HCT116 (cell line): ENCODE measurements around the gene LCMT1. TPM values are rescaled to one million over a fixed set of nuclear protein-coding genes. Genes with fewer than 3 reads are reported as not detected.

ENCODE experiments used
- ATAC-seq: fragments of 200-7000 bp; cut with Tn5 transposase; 2 replicates; pipeline ENCODE4 v1.9.1; 2020; ENCODE audit warnings: mild to moderate bottlenecking, moderate library complexity
- BruUV-seq: library from RNA; stranded (reverse); fragments of 400-500 nt; replicated peaks from 2 replicates; lab custom pipeline; 2021; lab: Mats Ljungman, UMichigan
- CTCF ChIA-PET: fragments of 300-600 bp; sonication (Branson Sonifier 250); formaldehyde crosslinking; loops from one replicate; lab custom pipeline; 2021; ENCODE audit warnings: antibody characterized with exemption; lab: Charles Lee
- POLR2A ChIA-PET: fragments of 300-600, 350-600 bp; sonication (Branson Sonifier 250); formaldehyde crosslinking; loops from one replicate; lab custom pipeline; 2021; ENCODE audit warnings: antibody characterized with exemption; lab: Charles Lee
- RAD21 ChIA-PET, 2 experiments: fragments of 300-600 bp; sonication (Branson Sonifier 250); formaldehyde crosslinking; loops; one replicate each; lab custom pipeline; 2023; ENCODE audit warnings: low total read pairs in 2 of 2; ENCODE audit not compliant: uncharacterized antibody in 2 of 2, unreplicated experiment in 2 of 2, low non-redundant PET in 1 of 2; lab: Charles Lee
- DNase-seq: peaks from one replicate; pipeline ENCODE4 v3.0.0-alpha.2; 2010; ENCODE audit warnings: low read depth, low spot score
- H2AFZ ChIP-seq: fragments of 200-600 bp; shearing (Covaris generic), sonication (generic); 2 replicates; pipeline ENCODE4 v1.6.1; 2017; ENCODE audit warnings: low read depth, mixed run types, mixed read lengths, antibody characterized with exemption, low read length; ENCODE audit not compliant: poor library complexity, severe bottlenecking
- H3K27ac ChIP-seq: 2 replicates; pipeline ENCODE4 v1.5.1; 2012; ENCODE audit warnings: low read depth, low read length
- H3K27me3 ChIP-seq: fragments of 200-600 bp; sonication (generic); 2 replicates; pipeline ENCODE4 v1.6.1; 2016; ENCODE audit warnings: mixed run types, low read length, mixed read lengths; ENCODE audit not compliant: insufficient read depth
- H3K36me3 ChIP-seq, 2 experiments: fragments of 200-500 bp in 1 of 2; fragments of 200-600 bp in 1 of 2; sonication (Bioruptor generic) in 1 of 2; sonication (generic) in 1 of 2; 2 replicates each; pipeline versions ENCODE4 v1.5.1 to v1.6.1; 2014 to 2016; ENCODE audit warnings: low read length in 2 of 2, inconsistent platforms in 1 of 2, mixed read lengths in 1 of 2, mixed run types in 1 of 2; ENCODE audit not compliant: insufficient read depth in 2 of 2, control insufficient read depth in 1 of 2
- H3K4me1 ChIP-seq, 2 experiments: fragments of 200-600 bp in 1 of 2; sonication (generic) in 1 of 2; 2 replicates each; pipeline versions ENCODE4 v1.5.1 to v1.6.1; 2012 to 2017; ENCODE audit warnings: low read length in 2 of 2, inconsistent platforms in 1 of 2, mild to moderate bottlenecking in 1 of 2, mixed read lengths in 1 of 2, mixed run types in 1 of 2, moderate library complexity in 1 of 2; ENCODE audit not compliant: insufficient read depth in 2 of 2, control insufficient read depth in 1 of 2
- H3K4me2 ChIP-seq: fragments of 200-600 bp; sonication (generic); 2 replicates; pipeline ENCODE4 v1.6.1; 2017; ENCODE audit warnings: mixed run types, low read length, mixed read lengths
- H3K4me3 ChIP-seq, 2 experiments: fragments of 200-600 bp in 1 of 2; sonication (generic) in 1 of 2; replicated peaks in 1 of 2; 2 replicates each; pipeline ENCODE4 v1.5.1; 2011 to 2016; ENCODE audit warnings: low read length in 2 of 2, control low read depth in 1 of 2, low read depth in 1 of 2, mild to moderate bottlenecking in 1 of 2, mixed read lengths in 1 of 2, mixed run types in 1 of 2
- H3K79me2 ChIP-seq: fragments of 200-600 bp; sonication (generic); 2 replicates; pipeline ENCODE4 v1.6.1; 2017; ENCODE audit warnings: mild to moderate bottlenecking, mixed run types, low read length, moderate library complexity, mixed read lengths; ENCODE audit not compliant: insufficient read depth
- H3K9ac ChIP-seq: fragments of 200-600 bp; sonication (generic); 2 replicates; pipeline ENCODE4 v1.6.1; 2016; ENCODE audit warnings: low read length, mixed read lengths
- H3K9me2 ChIP-seq: fragments of 200-600 bp; sonication (generic), shearing (Covaris generic); 2 replicates; pipeline ENCODE4 v1.6.1; 2017; ENCODE audit warnings: mixed run types, mild to moderate bottlenecking, moderate library complexity; ENCODE audit not compliant: insufficient read depth
- H3K9me3 ChIP-seq, 2 experiments: fragments of 200-500 bp in 1 of 2; fragments of 200-600 bp in 1 of 2; sonication (Bioruptor generic) in 1 of 2; sonication (generic) in 1 of 2; 2 replicates each; pipeline ENCODE4 v1.6.1; 2014 to 2017; ENCODE audit warnings: low read length in 2 of 2, mixed read lengths in 2 of 2, inconsistent platforms in 1 of 2, low read depth in 1 of 2, mild to moderate bottlenecking in 1 of 2, mixed run types in 1 of 2, moderate library complexity in 1 of 2; ENCODE audit not compliant: control insufficient read depth in 1 of 2, insufficient read depth in 1 of 2
- H4K20me1 ChIP-seq: fragments of 200-600 bp; sonication (generic), shearing (Covaris generic); 2 replicates; pipeline ENCODE4 v1.6.1; 2017; ENCODE audit warnings: mixed run types, mild to moderate bottlenecking, moderate library complexity; ENCODE audit not compliant: insufficient read depth
- CBX3 ChIP-seq: IDR thresholded peaks from 2 replicates; pipeline ENCODE4 v1.6.1; 2012; ENCODE audit warnings: low read depth
- CEBPB ChIP-seq: IDR thresholded peaks from 2 replicates; pipeline ENCODE4 v1.6.1; 2012; ENCODE audit warnings: low read depth
- EGR1 ChIP-seq: IDR thresholded peaks from 2 replicates; pipeline ENCODE4 v1.6.1; 2012; ENCODE audit warnings: low read depth
- EZH2phosphoT487 ChIP-seq: fragments of 200-600 bp; IDR thresholded peaks from 2 replicates; pipeline ENCODE4 v1.6.1; 2018; ENCODE audit warnings: antibody characterized with exemption, borderline replicate concordance
- FOSL1 ChIP-seq: IDR thresholded peaks from 2 replicates; pipeline ENCODE4 v1.6.1; 2012; ENCODE audit warnings: low read depth
- JUND ChIP-seq: IDR thresholded peaks from 2 replicates; pipeline ENCODE4 v1.6.1; 2012
- RAD21 ChIP-seq: IDR thresholded peaks from 2 replicates; pipeline ENCODE4 v1.6.1; 2012; ENCODE audit warnings: low read depth, mild to moderate bottlenecking
- SIN3A ChIP-seq: IDR thresholded peaks from 2 replicates; pipeline ENCODE4 v1.6.1; 2012; ENCODE audit warnings: low read depth
- SRF ChIP-seq: IDR thresholded peaks from 2 replicates; pipeline ENCODE4 v1.6.1; 2012; ENCODE audit warnings: low read depth
- TCF7L2 ChIP-seq: IDR thresholded peaks from 2 replicates; pipeline ENCODE4 v1.7.0; 2011; ENCODE audit warnings: borderline replicate concordance, inconsistent platforms; ENCODE audit not compliant: insufficient read depth, insufficient read length; ENCODE audit errors: extremely low read depth
- ZFX ChIP-seq: fragments of 450-650 bp; IDR thresholded peaks from 2 replicates; pipeline ENCODE4 v1.6.1; 2017
- intact Hi-C: fragments of 100-400 bp; cut with micrococcal nuclease; formaldehyde crosslinking; loops from 2 replicates; pipeline ENCODE4 v1.10.0; 2022
- total RNA-seq: library from RNA; stranded (reverse); gene quantifications from one replicate; pipeline ENCODE4 v1.2.1, GENCODE V29; 2021; ENCODE audit not compliant: unreplicated experiment
- TF ChIP-seq, protein P1 (sequence below): IDR thresholded peaks from 2 replicates; pipeline ENCODE4 v1.6.1; 2012
- TF ChIP-seq, protein P2 (sequence below): IDR thresholded peaks from 2 replicates; pipeline ENCODE4 v1.6.1; 2012; ENCODE audit warnings: low read depth
- TF ChIP-seq, protein P3 (sequence below), 3 experiments: fragments of 200-600 bp in 1 of 3; sonication (generic) in 1 of 3; IDR thresholded peaks in 2 of 3; conservative IDR thresholded peaks in 1 of 3; 2 replicates each; pipeline ENCODE4 v1.5.1; 2012 to 2017; ENCODE audit warnings: low read depth in 2 of 3, low read length in 2 of 3, antibody characterized with exemption in 1 of 3, borderline replicate concordance in 1 of 3, control low read depth in 1 of 3, mild to moderate bottlenecking in 1 of 3, mixed read lengths in 1 of 3, mixed run types in 1 of 3, moderate library complexity in 1 of 3; ENCODE audit not compliant: insufficient read depth in 1 of 3

Gene LCMT1
- total RNA-seq, 1 experiment from 2014 or later, result 52.4 TPM

DNA sequence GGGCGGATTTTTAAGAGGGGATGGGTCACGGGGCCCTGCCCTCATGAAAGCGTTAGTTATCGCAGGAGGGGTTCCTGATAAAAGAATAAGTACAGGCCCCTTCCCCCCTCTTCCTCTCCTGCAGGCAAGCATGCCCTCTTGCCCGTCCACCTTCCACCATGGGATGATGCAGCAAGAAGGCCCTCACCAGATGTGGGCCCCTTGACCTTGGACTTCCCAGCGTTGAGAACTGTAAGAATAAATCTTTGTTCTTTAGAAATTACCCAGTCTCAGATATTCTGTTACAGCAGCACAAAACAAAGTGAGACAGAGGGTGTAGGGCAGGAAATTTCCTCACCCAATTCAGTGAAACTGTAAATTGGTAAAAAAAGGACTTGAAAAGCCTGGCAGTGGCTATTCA lies 27.8 kb upstream of the LCMT1 start:
- H3K4me3 ChIP-seq, result no peak overlapping the region
- H3K27me3 ChIP-seq, result no peaks in the 10 kb centered on the region
- H3K9me3 ChIP-seq, result no peaks in the 10 kb centered on the region
- H3K9ac ChIP-seq, result no peak overlapping the region
- H2AFZ ChIP-seq, result no peak overlapping the region
- H4K20me1 ChIP-seq, result no peaks in the 10 kb centered on the region
- intact Hi-C loops, result no loop called here
- ChIA-PET CTCF (no interaction called here), POLR2A (no interaction called here), RAD21 (no interaction called here)
- no peaks in the 10 kb centered on the region for H3K9me2 ChIP-seq
- H3K4me2 ChIP-seq, result no peak overlapping the region
- no peaks in the 10 kb centered on the region for H3K4me1 ChIP-seq
- H3K36me3 ChIP-seq, result no peaks in the 10 kb centered on the region
- DNase-seq (no peak), ATAC-seq (no peak)
- H3K27ac ChIP-seq, result no peak overlapping the region
- TF ChIP-seq, protein P1, sequence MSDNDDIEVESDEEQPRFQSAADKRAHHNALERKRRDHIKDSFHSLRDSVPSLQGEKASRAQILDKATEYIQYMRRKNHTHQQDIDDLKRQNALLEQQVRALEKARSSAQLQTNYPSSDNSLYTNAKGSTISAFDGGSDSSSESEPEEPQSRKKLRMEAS, result no peak
- TF ChIP-seq EGR1 (no peak), TCF7L2 (no peak), ZFX (no peak), RAD21 (no peak), JUND (no peak)
- TF ChIP-seq, protein P2, sequence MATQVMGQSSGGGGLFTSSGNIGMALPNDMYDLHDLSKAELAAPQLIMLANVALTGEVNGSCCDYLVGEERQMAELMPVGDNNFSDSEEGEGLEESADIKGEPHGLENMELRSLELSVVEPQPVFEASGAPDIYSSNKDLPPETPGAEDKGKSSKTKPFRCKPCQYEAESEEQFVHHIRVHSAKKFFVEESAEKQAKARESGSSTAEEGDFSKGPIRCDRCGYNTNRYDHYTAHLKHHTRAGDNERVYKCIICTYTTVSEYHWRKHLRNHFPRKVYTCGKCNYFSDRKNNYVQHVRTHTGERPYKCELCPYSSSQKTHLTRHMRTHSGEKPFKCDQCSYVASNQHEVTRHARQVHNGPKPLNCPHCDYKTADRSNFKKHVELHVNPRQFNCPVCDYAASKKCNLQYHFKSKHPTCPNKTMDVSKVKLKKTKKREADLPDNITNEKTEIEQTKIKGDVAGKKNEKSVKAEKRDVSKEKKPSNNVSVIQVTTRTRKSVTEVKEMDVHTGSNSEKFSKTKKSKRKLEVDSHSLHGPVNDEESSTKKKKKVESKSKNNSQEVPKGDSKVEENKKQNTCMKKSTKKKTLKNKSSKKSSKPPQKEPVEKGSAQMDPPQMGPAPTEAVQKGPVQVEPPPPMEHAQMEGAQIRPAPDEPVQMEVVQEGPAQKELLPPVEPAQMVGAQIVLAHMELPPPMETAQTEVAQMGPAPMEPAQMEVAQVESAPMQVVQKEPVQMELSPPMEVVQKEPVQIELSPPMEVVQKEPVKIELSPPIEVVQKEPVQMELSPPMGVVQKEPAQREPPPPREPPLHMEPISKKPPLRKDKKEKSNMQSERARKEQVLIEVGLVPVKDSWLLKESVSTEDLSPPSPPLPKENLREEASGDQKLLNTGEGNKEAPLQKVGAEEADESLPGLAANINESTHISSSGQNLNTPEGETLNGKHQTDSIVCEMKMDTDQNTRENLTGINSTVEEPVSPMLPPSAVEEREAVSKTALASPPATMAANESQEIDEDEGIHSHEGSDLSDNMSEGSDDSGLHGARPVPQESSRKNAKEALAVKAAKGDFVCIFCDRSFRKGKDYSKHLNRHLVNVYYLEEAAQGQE, result no peak
- no TSS peak for BruUV-seq
- H3K79me2 ChIP-seq, result no peaks in the 10 kb centered on the region

DNA sequence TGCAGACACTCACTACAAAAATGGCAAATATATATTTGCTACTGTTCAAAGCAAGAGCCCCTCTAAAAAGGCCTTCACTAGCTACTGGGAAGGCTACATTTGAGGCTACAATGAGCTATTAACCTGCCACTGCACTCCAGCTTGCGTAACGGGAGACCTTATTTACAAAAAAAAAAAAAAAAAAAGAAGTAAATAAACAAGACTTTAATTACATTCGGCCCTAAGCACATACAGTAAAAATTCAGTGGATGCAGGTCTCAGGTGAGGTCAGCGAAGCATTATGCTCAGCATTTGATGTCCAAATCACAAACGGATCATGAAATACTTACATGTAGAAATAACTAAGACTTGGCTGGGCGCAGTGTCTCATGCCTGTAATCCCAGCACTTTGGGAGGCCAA lies 26.7 kb upstream of the LCMT1 start:
- RAD21 ChIA-PET, result no interaction called here
- no peak for DNase-seq
- H3K9me3 ChIP-seq, result no peaks in the 10 kb centered on the region
- no peak overlapping the region for H2AFZ ChIP-seq
- H3K9me2 ChIP-seq, result no peaks in the 10 kb centered on the region
- H3K4me1 ChIP-seq, result no peaks in the 10 kb centered on the region
- no peaks in the 10 kb centered on the region for H3K27me3 ChIP-seq
- CTCF ChIA-PET, result no interaction called here
- H3K36me3 ChIP-seq, result no peaks in the 10 kb centered on the region
- H3K79me2 ChIP-seq, result no peaks in the 10 kb centered on the region
- intact Hi-C loops, result no loop called here
- H3K4me3 ChIP-seq, result no peak overlapping the region
- no peaks in the 10 kb centered on the region for H4K20me1 ChIP-seq
- BruUV-seq, result no TSS peak
- no peak overlapping the region for H3K9ac ChIP-seq
- H3K4me2 ChIP-seq, result no peak overlapping the region
- ATAC-seq, result no peak
- H3K27ac ChIP-seq, result no peak overlapping the region
- POLR2A ChIA-PET, result no interaction called here
- no peak for TF ChIP-seq FOSL1
- no peak for TF ChIP-seq EGR1
- no peak for TF ChIP-seq JUND
- TF ChIP-seq, protein P1, result no peak
- TF ChIP-seq, protein P3, sequence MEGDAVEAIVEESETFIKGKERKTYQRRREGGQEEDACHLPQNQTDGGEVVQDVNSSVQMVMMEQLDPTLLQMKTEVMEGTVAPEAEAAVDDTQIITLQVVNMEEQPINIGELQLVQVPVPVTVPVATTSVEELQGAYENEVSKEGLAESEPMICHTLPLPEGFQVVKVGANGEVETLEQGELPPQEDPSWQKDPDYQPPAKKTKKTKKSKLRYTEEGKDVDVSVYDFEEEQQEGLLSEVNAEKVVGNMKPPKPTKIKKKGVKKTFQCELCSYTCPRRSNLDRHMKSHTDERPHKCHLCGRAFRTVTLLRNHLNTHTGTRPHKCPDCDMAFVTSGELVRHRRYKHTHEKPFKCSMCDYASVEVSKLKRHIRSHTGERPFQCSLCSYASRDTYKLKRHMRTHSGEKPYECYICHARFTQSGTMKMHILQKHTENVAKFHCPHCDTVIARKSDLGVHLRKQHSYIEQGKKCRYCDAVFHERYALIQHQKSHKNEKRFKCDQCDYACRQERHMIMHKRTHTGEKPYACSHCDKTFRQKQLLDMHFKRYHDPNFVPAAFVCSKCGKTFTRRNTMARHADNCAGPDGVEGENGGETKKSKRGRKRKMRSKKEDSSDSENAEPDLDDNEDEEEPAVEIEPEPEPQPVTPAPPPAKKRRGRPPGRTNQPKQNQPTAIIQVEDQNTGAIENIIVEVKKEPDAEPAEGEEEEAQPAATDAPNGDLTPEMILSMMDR (IDR thresholded peaks at IDR 0.05 in 2 of 3, conservative IDR thresholded peaks at IDR 0.05 in 1 of 3; ENCODE audit: borderline replicate concordance in 1 of 3, insufficient read depth in 1 of 3, low read depth in 2 of 3, low read length in 2 of 3), result no peak
- TF ChIP-seq SIN3A, result no peak
- no peak for TF ChIP-seq TCF7L2
- TF ChIP-seq ZFX, result no peak
- TF ChIP-seq CBX3, result no peak
- no peak for TF ChIP-seq EZH2phosphoT487
- no peak for TF ChIP-seq SRF
- no peak for TF ChIP-seq CEBPB
